Hematopoietic multipotent progenitor cell treated with erythropoietin and hydrocortisone succinate and interleukin-3 and kit ligand, for 15 days (in vitro differentiated cells): ENCODE data around the gene MT1M.
"Not testable (repeated sequence)": the region's sequence is repeated elsewhere in the genome, so short reads cannot be mapped to it uniquely, and the experiment has no call there.

Experiments used
- DNase-seq: peaks from one replicate; pipeline ENCODE4 v3.0.0-alpha.2; 2015; ENCODE audit warnings: low spot score

The MT1M gene

DNA sequence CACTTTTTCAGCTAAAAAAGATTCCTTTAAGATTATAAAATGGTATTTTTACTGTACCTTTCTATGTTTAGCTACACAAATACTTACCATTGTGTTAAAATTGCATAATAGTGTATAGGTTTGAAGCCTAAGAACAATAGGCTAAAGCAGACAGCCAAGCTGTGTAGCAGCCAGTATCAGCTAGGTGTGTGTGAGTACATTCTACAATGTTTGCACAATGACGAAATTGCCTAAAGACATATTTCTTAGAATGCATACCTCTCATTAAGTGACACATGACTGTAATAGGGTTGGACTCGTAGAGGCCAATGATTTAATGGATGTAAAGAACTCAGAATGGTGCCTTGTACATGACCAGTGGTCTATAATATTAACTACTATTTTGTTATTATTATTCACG is 17.4 kb downstream of the MT1M start:
- no peak for DNase-seq

DNA sequence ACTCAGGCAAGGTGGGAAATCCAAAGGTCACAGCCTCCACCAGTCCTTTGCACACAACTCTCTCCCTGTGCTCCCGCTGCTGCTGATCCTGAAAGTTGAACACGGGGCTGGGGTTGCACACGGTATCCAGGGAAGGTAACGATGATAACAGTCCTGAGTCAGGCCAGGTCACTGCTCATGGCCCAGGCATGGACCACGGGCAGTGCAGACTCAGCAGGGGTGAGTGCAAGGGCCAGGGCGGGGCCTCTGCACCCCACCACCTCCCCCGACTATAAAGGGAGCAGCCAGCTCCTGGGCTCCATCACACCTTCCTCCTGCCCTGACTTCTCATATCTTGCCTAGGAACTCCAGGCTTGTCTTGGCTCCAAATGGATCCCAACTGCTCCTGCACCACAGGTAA is 19.1 kb downstream of the MT1M start, which contains the start of gene MT1B:
Gene MT1B, plus strand, starts transcription at position 301 of the 400 bp plus-strand sequence. Its CDS starts 68 bp downstream, at position 369.
- DNase-seq: no peak

DNA sequence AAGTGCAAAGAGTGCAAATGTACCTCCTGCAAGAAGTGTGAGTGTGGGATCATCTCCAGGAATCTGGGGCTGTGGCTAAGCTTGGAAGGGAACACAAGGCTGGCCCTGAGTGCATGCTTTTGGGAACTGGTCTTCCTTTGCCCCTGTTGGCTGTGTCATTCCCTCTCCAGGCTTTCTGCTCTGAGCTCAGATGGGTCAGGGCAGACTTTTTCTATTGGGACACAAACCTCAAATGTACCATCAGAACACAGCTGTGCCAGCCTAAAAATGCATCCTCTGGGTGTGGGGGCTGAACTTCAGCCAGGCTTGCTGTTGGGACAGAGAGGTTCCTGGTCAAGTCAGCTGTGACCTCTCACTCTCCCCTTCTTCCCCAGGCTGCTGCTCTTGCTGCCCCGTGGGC is 20.1 kb downstream of the MT1M start:
- DNase-seq: no peak

DNA sequence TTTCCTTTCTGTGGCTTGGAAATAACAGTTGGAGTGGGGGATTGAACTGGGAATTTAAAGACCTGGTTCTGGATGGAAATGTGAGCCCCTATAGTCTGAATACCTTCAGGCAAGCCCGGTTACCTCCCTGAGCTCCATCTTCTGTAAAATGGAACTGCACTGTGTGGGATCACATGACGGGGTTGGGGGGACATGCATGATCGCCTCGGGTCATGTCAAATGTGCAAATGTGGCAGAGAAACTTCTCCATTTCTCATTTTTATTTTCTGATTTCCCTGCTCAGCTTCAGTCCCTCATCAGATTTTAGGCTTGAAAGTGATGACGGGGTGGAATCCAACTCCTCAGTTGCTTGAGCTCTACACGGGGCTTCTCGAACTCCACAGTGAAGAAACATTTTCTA is 20.8 kb downstream of the MT1M start:
- DNase-seq: no peak

DNA sequence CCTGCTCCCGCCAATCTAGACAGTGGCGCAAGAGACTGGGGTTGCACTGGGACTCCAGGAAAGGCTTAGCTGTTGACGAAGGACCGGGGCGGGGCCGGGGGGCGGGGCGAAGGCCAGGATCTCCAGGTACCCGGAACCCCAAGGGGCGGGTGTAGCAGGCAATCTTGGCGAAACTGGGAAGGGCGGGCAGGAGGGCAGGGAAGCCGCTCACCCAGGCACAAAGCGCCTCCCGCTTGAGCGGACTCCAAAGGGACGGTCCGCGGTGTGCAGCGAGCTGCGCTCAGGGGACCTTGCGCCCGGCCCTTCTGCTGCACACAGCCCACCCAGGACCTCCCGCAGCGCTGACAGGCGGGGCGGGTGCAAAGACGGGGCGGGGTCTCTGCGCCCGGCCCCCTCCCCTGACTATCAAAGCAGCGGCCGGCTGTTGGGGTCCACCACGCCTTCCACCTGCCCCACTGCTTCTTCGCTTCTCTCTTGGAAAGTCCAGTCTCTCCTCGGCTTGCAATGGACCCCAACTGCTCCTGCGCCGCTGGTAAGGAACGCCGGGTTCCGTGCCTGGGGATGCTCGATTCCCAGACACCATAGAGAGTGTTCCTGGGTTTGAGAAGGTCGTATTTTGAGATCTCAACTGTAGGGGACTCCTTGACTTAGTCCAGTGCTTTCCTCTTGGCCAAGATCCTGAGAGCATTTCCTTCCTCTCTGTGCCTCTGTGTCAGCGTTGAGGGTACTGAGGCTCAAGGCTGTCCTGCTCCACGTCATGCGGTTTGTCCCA is 25.3 kb downstream of the MT1M start, which contains the start of gene MT1F:
Gene MT1F, plus strand, starts transcription at position 405 of the 772 bp plus-strand sequence. Its CDS starts 100 bp downstream, at position 505.
- DNase-seq: no peak

DNA sequence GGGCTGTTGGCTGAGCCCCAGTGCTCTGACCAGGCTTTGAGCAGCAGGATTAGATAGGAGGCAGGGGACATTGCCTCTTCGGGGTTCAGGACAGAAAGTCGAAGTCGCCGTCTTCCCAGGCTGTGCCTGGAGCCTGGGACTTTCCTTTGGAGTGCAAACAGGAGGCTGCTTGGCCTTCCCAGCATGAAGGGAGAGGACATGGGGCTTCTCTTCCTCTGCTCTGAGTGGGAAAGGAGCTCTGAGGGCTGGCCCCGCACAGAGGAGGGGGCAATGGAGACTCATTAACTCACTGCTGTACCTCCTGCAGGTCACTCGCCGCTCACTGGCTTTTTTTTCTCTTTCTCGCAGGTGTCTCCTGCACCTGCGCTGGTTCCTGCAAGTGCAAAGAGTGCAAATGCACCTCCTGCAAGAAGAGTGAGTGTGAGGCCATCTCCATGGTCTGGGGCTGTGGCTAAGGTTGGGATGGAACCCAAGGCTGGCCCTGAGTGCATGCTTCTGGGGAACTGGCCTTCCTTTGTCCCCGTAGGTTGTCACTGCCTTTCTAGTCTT is 25.9 kb downstream of the MT1M start:
- no peak for DNase-seq

DNA sequence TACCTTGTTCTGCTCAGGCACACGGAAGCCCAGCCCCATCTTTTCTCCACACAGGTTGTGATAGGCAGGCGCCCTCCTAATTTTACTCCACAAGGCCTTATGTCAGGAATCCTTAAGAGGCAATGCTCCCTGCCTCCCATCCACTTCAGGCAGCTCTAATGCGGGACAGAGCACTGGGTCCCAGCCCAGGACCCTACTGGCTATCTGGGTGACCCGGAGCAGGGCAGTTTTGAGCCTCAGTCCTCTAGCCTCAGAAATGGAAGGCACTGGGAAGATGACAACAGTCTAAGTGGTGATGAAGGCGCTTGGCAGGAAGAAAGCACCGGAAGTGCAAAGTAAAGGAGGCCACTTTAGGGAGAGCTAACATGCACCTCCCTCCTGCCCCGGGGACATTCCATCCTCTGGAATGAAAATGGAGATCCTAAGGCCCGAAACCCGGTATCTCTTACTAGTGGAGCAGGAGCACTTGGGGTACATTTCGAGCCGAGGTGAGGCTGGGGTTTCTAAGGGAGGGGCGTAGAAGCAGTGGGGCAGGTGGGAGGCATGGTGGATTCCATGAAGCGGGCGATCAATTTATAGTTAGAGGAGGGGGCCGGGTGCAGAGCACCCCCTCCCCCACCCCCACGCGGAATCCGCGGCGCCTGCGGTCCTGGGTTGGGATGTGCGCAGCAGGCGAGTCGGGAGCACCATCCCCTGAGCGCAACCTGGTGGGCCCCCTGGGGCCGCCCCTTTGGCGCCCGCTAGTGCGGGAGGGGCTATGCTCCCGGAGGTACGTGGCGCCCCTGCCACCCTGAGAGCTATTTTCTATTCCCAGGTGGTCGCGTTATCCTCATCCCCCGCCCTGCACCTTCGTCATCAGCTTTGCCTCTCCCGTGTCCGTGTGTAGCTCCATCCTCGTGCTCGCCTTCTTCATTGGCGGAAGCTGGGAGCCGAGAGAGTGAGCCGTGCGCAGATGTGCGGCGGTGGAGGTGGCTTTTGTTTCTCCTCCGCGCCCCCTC is 30.2 kb downstream of the MT1M start:
- no peak for DNase-seq

DNA sequence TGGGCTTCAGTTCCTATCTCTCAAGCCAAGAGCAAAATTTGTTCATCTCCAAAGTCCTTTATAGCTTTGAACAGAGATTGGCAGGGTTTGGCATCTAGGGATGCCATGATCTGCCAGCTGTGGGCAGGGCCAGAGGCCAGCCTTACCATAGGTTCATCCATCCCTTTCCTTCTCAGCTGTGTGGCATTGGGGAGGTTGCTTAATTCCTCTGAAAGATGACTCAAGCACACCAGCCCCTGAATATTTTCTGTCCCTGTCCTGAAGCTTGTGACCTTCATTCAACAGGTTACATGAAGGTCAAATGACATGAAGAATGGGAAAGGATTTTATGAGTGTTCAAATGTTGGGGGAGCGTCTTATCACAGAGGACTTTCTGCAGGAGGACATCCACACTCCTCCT is 32.0 kb downstream of the MT1M start:
- DNase-seq: no peak

DNA sequence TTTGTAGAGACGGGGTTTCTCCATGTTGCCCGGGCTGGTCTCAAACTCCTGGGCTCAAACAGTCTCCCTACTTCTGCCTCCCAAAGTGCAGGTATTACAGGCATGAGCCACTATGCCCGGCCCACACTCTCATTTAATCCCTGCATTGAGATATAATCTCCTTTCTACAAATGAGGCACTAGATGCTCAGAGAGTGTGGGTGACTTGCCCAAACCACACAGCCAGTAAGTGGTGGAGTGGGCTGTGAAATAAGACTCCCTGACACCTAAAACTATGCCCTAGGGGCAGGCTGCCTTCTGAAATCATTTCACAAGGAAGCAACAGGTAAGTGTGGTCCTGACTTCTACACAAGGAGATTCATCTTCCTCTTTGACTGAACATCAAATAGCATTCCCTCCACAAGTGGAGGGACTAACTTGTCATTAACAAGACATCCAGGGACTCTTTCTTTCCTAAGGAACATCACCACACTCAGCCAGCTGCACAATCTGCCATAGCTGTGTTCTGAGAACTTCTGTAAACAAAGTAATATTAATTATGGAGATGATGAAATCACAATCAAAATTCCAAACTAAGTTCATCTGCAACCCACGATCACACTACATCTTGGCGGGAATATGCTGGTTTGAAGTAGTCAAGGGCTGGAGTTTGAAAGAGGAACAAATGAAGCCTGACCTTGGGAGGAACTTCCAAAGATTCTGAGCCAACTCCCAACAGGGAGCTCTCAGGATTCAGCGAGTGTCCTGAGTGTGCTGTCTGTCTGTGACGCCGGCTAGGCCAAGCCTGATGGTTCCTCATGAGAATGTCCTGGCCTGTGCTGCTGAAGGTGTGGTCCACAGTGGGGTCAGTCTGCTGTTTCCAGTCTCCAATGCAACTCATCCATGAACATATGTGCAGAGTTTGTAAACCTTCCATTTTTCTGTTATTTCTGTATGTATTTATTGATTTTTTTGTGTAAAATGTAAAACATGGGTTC is 33.1 kb downstream of the MT1M start:
- not testable (repeated sequence) for DNase-seq

DNA sequence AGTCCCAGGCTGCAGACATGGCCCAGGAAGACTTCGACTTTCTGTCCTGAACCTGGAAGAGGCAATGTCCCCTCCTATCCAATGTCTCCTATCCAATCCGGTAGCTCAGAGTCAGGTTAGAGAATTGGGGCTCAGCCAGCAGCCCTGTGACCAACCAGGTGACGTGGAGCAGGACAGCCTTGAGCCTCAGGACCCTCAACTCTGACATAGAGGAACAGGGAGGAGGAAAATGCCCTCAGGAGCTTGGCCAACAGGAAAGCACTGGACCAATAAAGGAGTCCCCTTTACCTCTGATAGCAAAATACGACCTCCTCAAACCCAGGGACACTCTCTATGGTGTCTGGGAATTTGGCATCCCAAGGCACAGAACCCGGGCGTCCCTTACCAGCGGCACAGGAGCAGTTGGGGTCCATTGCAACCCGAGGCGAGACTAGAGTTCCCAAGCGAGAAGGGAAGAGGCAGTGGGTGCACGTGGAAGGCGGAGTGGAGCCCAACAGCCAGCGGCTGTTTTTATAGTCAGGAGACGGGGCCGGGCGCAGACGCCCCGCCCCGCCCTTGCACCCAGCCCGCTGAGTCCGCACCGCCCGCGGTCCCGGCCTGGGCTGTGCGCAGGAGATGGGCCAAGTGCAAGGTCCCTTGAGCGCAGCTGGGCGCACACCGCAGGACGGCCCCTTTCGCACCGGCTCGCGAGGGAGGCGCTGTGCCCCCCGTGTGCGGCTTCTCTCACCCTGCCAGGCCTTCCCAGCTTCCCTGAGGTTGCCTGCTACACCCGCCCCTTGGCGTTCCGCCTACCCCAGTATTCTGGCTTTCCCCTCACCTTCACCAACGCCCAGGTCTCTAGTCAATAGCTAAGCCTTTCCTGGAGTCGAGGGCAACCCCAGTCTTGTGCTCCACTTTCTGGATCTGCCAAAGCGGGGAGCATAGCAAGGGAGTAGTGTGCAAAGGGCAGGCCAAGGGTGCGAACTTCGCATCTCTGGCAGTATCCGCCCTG is 35.4 kb downstream of the MT1M start, which contains the start of gene MT1G:
Gene MT1G, minus strand, starts transcription at position 485 of the 991 bp plus-strand sequence. Its CDS starts 72 bp downstream, at position 413.
- DNase-seq: peak; percentile 4

DNA sequence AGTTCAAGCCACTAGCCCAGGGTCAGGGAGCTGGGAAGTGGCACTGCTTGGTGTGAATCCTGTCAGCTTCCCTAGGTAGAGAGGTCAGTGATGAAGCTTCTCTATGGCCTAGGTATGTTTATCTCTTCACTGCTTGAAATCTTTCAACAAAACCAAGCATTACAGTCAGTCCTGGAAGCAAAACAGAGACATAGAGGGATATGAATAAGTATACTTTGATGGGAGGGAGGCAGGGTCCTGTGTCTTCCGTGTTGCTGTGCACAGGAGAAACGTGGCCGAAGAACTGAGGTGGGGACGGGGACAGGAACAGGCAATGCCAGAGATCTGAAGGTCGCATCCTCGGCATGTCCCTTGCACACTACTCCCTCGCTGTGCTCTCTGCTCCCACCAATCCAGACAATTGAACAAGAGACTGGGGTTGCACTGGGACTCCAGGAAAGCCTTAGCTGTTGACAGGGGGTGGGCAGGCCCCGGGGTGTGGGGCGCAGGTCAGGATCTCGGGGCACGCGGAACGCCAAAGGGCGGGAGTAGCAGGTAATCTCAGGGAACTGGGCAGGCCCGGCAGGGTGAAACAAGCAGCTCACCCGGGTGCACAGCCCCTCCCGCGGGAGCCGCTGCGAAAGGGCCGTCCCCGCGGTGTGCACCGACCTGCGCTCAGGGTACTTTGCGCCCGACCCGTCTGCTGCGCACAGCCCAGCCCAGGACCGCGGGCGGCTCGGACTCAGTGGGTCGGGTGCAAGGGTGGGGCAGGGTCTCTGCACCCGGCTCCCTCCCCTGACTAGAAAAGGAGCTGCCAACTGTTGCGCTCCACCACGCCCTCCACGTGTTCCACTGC is 36.8 kb downstream of the MT1M start, which contains the start of gene MT1H:
Gene MT1H, plus strand, starts transcription at position 810 of the 835 bp plus-strand sequence. CDS start 71 bp downstream, outside the sequence.
- DNase-seq: no peak

DNA sequence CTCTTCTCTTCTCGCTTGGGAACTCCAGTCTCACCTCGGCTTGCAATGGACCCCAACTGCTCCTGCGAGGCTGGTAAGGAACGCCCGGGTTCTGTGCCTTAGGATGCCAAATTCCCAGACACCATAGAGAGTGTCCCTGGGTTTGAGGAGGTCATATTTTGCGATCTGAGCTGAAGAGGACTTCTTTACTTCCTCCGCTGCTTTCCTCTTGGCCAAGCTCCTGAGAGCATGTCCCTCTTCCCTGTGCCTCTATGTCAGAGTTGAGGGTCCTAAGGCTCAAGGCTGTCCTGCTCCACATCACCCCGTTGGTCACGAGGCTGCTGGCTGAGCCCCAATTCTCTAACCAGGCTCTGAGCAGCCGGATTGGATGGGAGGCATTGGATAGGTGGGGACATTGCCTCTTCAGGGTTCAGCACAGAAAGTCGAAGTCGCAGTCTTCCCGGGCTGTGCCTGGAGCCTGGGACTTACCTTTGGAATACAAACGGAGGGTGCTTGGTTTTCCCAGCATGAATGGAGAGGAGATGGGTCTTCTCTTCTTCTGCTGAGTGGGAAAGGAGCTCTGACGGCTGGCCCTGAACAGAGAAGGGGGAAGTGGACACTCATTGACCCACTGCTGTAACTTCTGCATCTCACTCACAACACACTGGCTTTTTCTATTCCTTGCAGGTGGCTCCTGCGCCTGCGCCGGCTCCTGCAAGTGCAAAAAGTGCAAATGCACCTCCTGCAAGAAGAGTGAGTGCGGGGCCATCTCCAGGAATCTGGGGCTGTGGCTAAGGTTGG is 37.6 kb downstream of the MT1M start:
- DNase-seq: no peak

DNA sequence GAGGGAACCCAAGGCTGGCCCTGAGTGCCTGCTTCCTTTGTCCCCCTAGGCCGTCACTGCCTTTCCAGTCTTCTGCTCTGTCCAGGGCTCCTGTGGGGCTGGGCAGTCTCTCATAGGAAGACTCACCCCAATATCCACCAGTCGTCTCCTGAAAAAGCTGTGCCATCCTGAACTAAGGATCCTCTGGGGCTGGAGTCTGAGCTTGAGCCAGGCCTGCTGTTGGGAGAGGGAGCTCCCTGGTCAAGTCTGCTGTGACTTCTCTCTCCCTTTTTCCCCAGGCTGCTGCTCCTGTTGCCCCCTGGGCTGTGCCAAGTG is 38.1 kb downstream of the MT1M start:
- no peak for DNase-seq

DNA sequence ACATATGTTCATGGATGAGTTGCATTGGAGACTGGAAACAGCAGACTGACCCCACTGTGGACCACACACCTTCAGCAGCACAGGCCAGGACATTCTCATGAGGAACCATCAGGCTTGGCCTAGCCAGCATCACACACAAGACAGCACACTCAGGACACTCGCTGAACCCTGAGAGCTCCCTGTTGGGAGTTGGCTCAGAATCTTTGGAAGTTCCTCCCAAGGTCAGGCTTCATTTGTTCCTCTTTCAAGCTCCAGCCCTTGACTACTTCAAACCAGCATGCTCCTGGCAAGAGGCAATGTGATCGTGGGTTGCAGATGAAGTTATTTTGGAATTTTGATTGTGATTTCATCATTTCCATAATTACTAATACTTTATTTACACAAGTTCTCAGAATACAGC is 39.2 kb downstream of the MT1M start:
- DNase-seq: not testable (repeated sequence)

DNA sequence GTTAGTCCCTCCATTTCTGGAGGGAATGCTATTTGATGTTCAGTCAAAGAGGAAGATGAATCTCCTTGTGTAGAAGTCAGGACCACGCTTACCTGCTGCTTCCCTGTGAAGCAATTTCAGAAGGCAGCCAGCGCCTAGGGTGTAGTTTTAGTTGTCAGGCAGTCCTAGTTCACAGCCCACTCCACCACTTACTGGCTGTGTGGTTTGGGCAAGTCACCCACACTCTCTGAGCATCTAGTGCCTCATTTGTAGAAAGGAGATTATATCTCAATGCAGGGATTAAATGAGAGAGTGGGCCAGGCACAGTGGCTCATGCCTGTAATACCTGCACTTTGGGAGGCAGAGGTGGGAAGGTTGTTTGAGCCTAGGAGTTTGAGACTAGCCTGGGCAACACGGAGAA is 39.7 kb downstream of the MT1M start:
- not testable (repeated sequence) for DNase-seq

DNA sequence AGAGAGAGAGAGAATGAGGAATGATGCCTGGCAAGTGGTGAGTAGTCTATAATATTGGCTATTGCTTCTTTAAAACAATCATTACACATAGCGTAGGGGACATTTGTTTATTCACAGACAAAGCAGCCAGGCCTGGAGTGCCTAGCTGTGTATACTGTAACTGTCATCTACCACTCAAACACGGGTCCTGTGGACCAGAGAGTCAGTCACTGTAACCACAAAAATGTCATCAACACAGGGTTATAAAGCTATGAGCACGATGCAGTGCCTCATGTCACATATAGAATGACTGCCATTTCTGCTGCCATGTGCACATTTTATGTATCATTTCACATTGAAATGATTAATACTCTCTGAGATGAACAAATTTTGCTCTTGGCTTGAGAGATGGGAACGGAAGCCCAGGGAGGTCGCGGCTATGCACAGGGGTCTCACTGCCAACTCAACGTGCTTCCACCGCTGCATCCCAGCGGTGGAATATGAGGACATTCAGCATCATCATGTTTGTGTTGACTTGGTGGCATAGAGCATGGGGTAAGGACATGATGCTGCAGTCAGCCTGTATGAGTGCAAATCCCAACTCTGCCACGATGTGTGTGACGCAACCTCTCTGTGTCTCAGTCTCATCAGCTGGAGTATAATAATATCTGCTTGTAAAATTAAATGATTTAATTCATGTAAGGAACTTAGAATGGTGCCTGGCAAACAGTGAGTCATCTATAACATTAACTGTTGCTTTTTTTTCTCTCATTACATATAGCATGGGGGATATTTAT is 40.5 kb downstream of the MT1M start:
- DNase-seq: no peak

DNA sequence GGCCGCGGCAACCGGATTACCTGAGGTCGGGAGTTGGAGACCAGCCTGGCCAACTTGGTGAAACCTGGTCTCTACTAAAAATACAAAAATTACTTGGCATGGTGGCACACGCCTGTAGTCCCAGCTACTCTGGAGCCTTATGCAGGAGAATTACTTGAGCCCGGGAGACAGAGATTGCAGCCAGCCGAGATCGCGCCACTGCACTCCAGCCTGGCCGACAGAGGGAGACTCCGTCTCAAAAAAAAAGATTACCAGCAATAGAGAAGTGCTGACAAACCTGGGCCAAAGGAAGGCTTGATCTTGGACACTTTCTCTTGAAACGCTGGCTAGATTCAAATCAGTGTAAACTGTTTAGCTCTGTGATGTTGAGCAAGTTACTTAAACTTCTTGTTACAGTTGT is 41.5 kb downstream of the MT1M start:
- no peak for DNase-seq
